Large intestine (tissue), 3 donors: Measurements from ENCODE around the gene PDGFA. TPM values are rescaled to one million over a fixed set of nuclear protein-coding genes. Genes with fewer than 3 reads are reported as not detected.

Source experiments
- DNase-seq, 2 donors: peaks; one replicate each; pipeline versions ENCODE4 v3.0.0 to v3.0.0-alpha.2; 2013
- H3K27ac ChIP-seq: one replicate; pipeline ENCODE4 v1.5.1; 2013; ENCODE audit warnings: low read length
- H3K27me3 ChIP-seq: 2 replicates; pipeline ENCODE4 v1.6.1; 2013; ENCODE audit warnings: low read length; ENCODE audit not compliant: control insufficient read depth, insufficient read depth
- H3K36me3 ChIP-seq: 2 replicates; pipeline ENCODE4 v1.6.1; 2013; ENCODE audit warnings: low read length; ENCODE audit not compliant: control insufficient read depth, insufficient read depth
- H3K4me1 ChIP-seq: one replicate; pipeline ENCODE4 v1.6.1; 2013; ENCODE audit warnings: low read length; ENCODE audit not compliant: control insufficient read depth, insufficient read depth
- H3K4me3 ChIP-seq: one replicate; pipeline ENCODE4 v1.5.1; 2013; ENCODE audit warnings: low read length
- H3K9me3 ChIP-seq: one replicate; pipeline ENCODE4 v1.6.1; 2013; ENCODE audit warnings: mild to moderate bottlenecking, low read depth, low read length, moderate library complexity; ENCODE audit not compliant: control insufficient read depth
- WGBS: methylation state at CpG from one replicate; pipeline ENCODE4 v1.1.5; 2013; ENCODE audit warnings: low lambda C conversion rate; ENCODE audit not compliant: insufficient coverage; 5-methylcytosine and 5-hydroxymethylcytosine counted together
- polyA plus RNA-seq: library from polyadenylated mRNA; unstranded; fragments of 120-200 nt; gene quantifications from one replicate; pipeline ENCODE4 v1.2.1, GENCODE V29; 2013

PDGFA gene
- polyA plus RNA-seq, 1 donor, result 104 TPM

DNA sequence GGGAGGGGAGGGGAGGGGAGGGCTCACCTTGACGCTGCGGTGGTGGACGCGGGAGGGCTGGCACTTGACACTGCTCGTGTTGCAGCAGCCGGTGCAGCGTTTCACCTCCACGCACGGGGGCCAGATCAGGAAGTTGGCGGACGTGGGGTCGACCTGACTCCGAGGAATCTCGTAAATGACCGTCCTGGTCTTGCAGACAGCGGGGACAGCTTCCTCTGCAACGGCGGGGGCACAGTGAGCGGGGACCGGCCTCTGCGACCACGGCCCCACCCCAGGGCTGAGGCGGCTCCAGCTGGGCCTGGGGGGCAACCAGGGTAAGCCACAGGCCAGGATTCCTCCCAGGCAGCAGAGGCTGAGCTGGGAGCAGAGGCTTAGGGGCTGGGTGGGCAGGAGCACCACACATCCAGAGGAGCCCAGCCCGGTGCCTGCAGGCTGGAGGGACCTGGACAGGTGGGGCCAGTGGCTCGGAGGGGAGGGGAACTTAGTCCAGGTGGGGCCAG, 8.8 kb downstream of the PDGFA start:
- no peaks in the 10 kb centered on the region for H3K27me3 ChIP-seq
- peaks cover 3% of the 10 kb centered on the region for H3K9me3 ChIP-seq
- peaks cover 83% of the 10 kb centered on the region for H3K36me3 ChIP-seq
- H3K27ac ChIP-seq, result peak overlapping the region; percentile 54
- no CpG with 5 or more reads among the region's 25 CpGs for WGBS
- H3K4me1 ChIP-seq, result peaks cover 87% of the 10 kb centered on the region
- no peak for DNase-seq
- H3K4me3 ChIP-seq, result no peak overlapping the region

DNA sequence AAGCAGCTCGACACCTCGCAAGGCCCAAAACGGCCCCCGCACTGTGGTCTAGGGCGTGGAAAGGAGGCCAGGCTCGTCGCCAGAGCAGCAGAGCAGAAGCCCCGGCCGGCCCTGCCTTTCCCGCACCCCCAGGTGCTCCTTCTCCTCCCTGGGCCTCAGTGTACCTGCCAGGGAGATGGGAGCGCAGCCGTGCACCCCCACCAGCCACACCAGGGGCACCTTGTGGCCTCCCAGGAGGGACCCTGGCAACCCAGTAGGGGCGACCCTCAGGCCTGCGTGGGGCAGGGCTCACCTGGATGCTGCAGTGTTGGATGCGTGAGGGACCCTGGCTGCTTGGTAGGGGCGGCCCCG, 9.5 kb downstream of the PDGFA start:
- H3K27me3 ChIP-seq, result no peaks in the 10 kb centered on the region
- peaks cover 3% of the 10 kb centered on the region for H3K9me3 ChIP-seq
- no CpG with 5 or more reads among the region's 17 CpGs for WGBS
- DNase-seq, result no peak
- peak overlapping the region; percentile 99 for H3K27ac ChIP-seq
- H3K4me3 ChIP-seq, result no peak overlapping the region
- H3K36me3 ChIP-seq, result peaks cover 81% of the 10 kb centered on the region
- peaks cover 87% of the 10 kb centered on the region for H3K4me1 ChIP-seq

DNA sequence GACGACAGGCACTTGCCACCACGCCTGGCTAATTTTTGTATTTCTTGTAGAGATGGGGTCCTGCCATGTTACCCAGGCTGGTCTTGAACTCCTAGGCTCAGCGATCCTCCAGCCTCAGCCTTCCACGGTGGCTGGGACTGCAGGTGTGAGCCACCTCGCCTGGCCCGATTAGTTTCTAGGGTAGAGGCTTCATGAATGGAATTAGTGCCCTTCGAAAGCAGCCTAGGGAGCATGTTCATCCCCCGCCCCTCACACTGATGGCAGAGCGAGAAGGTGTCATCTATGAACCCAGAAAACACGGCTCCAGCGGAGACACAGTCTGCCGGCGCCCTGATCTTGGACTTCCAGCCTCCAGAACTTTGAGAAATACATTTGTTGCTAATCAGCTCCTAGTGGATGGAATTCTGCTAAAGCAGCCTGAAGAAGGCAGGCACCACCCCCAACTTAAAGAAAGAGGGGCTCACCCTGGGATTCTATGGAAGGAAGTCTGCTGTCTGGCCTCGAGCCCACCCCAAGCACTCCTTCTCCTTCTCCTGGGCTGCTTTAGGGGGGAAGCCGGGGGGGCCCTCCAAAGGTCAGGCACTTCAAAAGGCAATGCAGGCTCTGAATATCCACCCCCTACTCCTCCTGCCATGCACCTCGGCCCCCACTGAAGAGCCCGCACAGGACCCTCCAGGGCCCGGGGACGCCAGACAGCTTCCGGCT, 10.1 kb downstream of the PDGFA start:
- no CpG with 5 or more reads among the region's 20 CpGs for WGBS
- Histone ChIP-seq H3K27me3 (no peaks in the 10 kb centered on the region), H3K9me3 (peaks cover 3% of the 10 kb centered on the region), H3K4me1 (peaks cover 87% of the 10 kb centered on the region), H3K4me3 (no peak overlapping the region), H3K36me3 (peaks cover 79% of the 10 kb centered on the region), H3K27ac (peak overlapping the region; percentile 99)
- DNase-seq, result peak in 1 of 2 donors; percentile 35

DNA sequence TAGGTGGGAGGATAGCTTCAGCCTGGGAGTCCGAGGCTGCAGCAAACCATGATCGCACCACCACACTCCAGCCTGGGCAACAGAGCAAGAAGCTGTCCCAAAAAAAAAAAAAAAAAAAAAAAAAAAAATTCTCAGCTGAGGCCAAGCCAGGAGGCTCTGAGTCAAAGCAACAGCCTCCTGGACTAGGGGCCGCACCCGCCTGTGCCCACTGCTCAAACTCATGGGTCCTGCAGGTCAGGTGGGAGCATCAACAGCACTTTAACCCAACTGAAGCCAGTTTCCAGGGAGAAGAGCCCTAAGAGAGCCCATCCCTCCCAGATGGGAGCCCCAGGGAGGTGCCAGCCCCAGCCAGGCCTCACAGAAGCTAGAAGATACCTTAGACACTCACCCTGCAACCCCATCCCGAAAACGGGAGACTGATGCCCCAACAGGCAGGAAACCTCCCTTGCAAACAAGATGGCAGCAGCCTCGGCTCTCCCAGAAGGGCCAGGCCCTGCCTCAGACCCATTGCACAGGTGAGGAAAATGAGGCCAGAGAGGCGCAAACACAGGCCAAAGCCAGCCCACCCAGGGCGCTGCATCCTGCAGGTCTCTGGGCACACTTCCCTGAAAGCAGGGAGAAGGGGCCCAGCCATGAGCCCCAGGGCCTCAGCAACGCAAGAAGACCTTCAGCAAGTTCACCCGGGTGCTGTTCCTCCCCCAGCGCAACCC, 11.0 kb downstream of the PDGFA start:
- H3K36me3 ChIP-seq, result peaks cover 71% of the 10 kb centered on the region
- DNase-seq, result peak in 1 of 2 donors; percentile 48

DNA sequence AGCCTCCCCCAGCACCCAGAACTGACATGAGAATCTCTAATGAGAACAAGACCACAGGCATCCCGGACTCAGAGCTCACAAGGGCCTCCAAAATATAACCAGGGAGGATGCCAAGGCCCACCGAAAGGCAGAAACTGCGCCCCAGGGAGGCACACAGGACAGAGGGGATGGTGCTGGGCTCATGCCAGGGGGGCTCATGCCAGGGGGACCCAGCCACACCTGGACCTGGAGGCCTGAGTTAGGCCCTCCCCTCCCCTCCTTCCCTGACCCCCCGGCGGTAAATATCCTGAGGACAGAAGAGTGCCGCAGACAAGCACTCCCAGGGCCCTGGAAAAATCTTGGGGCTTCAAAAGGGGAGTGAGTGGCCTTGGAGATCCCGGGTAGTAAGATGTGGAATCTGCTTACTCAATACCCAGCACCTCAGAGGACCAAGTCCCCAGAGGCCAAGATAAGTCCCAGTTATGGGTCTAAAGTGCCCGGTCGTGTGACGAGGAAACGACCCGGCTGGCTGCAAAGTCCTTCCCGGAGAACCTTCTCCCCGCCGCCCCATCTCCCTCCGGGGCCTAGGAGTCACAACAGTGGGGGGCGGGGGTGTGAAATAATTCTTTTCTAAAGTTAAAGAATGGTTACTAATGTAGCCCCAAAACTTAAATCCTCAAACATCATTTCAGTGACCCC, 11.9 kb downstream of the PDGFA start:
- Histone ChIP-seq H3K4me3 (no peak overlapping the region), H3K27me3 (no peaks in the 10 kb centered on the region), H3K27ac (peak overlapping the region; percentile 99), H3K4me1 (peaks cover 86% of the 10 kb centered on the region), H3K9me3 (peaks cover 3% of the 10 kb centered on the region), H3K36me3 (peaks cover 67% of the 10 kb centered on the region)
- peak; percentile 92 to 96 for DNase-seq
- WGBS, result no CpG with 5 or more reads among the region's 17 CpGs

More for the DNA sequence above, 11.0 kb downstream of the PDGFA start:
- H3K4me3 ChIP-seq, result no peak overlapping the region
- peaks cover 3% of the 10 kb centered on the region for H3K9me3 ChIP-seq
- WGBS, result no CpG with 5 or more reads among the region's 12 CpGs
- H3K27me3 ChIP-seq, result no peaks in the 10 kb centered on the region
- H3K27ac ChIP-seq, result peak overlapping the region; percentile 99
- H3K4me1 ChIP-seq, result peaks cover 87% of the 10 kb centered on the region

DNA sequence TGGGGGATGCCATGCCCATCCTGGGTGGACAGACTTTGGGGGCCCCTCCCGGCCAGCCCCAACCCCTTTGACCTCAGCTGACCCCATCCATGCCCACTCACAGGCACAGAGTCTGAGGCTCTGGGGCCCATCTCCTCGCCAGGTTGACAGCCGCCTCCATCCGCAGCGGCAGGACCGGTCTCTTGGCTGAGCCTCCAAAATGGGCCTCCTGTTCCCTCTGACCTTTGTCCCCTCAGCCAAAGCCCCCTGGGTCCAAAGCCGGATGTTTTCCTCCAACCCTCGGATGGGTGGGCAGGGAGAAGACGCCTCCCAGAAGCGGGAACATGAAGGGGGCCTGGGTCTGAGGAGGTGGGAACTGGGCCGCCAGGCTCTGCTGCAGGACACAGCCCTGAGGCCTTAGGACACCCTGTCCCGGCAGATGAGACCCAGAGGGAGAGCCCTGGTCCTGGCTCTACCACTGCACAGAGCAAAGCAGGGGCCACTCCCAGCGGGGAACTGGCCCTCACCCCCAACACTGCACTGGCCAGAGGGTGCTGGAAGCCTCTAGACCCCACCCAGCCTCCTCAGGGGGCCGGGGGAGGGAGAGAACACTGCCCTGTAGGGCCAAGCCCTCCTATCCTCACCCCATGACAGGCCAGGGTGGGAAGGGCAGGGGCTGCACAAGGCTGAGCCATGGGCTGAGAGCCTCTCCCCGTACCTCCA, 12.6 kb downstream of the PDGFA start:
- H3K4me3 ChIP-seq, result no peak overlapping the region
- no peak for DNase-seq
- WGBS, result no CpG with 5 or more reads among the region's 15 CpGs
- H3K27ac ChIP-seq, result peak overlapping the region; percentile 99
- peaks cover 65% of the 10 kb centered on the region for H3K36me3 ChIP-seq
- H3K4me1 ChIP-seq, result peaks cover 86% of the 10 kb centered on the region
- peaks cover 3% of the 10 kb centered on the region for H3K9me3 ChIP-seq
- H3K27me3 ChIP-seq, result no peaks in the 10 kb centered on the region

DNA sequence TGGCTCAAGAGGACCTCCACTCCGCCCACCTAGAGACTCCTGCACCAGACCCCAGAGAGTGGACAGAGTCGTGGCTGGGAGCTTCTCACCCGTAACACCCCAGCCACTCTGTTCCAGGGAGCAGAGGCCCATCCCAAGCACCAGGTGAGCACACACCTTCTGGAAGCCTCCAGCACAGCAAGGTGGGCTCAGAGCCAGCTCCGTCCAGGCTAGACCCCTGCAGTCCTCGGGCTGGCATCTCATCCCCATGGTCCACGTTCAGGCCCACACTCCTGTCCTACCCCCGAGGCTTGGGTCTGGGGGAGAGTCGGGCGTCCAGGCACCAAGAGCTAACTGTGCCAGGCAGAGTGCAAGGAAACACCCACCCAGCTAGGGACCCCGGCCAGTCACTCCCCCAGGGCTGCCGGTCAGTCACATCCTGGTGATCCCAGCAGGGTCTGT, 13.2 kb downstream of the PDGFA start:
- H3K9me3 ChIP-seq, result no peaks in the 10 kb centered on the region
- no peak overlapping the region for H3K4me3 ChIP-seq
- H3K27me3 ChIP-seq, result no peaks in the 10 kb centered on the region
- WGBS, result no CpG with 5 or more reads among the region's 11 CpGs
- no peak for DNase-seq
- H3K27ac ChIP-seq, result peak overlapping the region; percentile 99
- H3K36me3 ChIP-seq, result peaks cover 64% of the 10 kb centered on the region
- H3K4me1 ChIP-seq, result peaks cover 86% of the 10 kb centered on the region

DNA sequence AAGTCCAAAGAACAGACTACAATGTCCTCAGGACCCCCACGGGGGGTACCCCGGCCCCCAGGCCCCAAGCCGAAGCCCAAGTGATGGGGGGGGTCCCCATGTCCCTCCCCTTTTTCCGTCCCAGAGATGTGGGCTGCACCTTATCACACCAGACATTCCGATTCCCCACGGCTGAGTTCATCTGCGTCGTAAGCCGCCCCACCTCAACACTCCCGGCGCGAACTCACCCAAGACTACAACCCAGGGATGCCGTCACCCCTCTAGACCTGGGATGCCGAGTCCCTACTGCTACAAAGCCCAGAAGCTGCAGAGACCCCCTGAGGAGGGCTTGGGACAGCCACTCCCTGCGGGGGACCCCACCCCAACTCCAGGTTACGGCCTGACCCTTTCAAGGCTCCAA, 14.5 kb downstream of the PDGFA start:
- H3K4me1 ChIP-seq, result peaks cover 84% of the 10 kb centered on the region
- peaks cover 69% of the 10 kb centered on the region for H3K36me3 ChIP-seq
- peak overlapping the region; percentile 99 for H3K27ac ChIP-seq
- H3K4me3 ChIP-seq, result no peak overlapping the region
- no CpG with 5 or more reads among the region's 16 CpGs for WGBS
- H3K9me3 ChIP-seq, result peaks cover 2% of the 10 kb centered on the region
- no peaks in the 10 kb centered on the region for H3K27me3 ChIP-seq
- peak in 1 of 2 donors; percentile 59 for DNase-seq

DNA sequence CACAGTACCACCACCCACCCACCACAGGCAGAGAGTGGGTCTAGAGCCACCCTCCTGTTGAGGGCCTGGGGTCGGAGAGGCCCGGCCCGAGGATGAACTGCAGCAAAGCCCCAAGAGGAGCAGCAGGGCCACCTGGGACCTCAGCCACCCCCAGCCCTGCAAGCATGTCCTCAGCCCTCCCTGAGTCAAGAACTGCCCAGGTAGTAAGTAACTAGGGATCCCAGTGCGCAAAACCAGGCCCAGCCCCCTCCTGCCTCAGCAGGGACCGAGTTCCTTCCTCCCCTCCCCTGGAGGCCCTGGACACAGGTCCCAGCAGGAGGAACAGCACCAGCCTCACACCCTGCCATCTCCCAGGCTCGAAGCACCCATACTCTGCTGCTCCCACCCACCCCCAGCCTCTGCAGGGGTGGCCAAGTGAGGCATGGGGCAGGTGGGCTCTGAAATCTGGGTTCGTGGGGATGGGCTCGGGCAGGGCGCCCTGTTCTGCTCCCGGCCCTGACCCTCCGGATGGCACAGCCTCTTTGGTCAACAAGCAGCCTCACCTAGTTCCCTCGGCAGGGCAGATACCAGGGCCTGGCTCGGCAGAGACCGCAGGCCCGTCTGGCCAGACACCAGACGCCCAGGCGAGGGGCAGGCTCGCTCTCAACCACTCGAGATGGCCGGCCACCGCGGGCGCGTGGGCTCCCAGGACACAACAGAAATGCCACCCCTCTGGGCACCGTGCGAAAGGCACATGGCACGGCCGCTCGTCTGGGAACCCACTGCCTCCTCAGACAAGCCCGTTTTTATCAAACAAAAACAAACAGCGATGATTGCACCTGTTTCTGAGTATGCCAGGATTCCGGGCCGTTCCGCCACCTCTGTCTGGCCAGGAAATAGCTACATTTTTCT, 15.2 kb downstream of the PDGFA start:
- no CpG with 5 or more reads among the region's 34 CpGs for WGBS
- Histone ChIP-seq H3K27me3 (no peaks in the 10 kb centered on the region), H3K4me3 (no peak overlapping the region), H3K4me1 (peaks cover 82% of the 10 kb centered on the region), H3K27ac (peak overlapping the region; percentile 99), H3K36me3 (peaks cover 69% of the 10 kb centered on the region), H3K9me3 (peaks cover 6% of the 10 kb centered on the region)
- peak in 1 of 2 donors; percentile 67 for DNase-seq
